Caki2 (cell line): ENCODE results near the gene CWF19L2. TPM values are rescaled to one million over a fixed set of nuclear protein-coding genes. Genes with fewer than 3 reads are reported as not detected.
"Not testable (repeated sequence)": the region's sequence is repeated elsewhere in the genome, so short reads cannot be mapped to it uniquely, and the experiment has no call there.

Experiments
- DNase-seq: peaks from one replicate; pipeline ENCODE4 v3.0.0-alpha.2; 2015; ENCODE audit warnings: low read depth
- in situ Hi-C: cut with HindIII; loops from 2 replicates; pipeline ENCODE4 v1.10.0; 2016; ENCODE audit warnings: low sequenced_read_pairs, low pct_unique_long_range_greater_than_20kb, mixed read lengths
- total RNA-seq: library from RNA; depleted of rRNA; stranded (reverse); fragments of >200 nt; shearing (Covaris generic); gene quantifications from 2 replicates; pipeline ENCODE4 v1.2.3, GENCODE V29; 2014; ENCODE audit warnings: low replicate concordance; rRNA removed

CWF19L2 gene
- 5.0 and 5.9 TPM in 2 replicates for total RNA-seq

DNA sequence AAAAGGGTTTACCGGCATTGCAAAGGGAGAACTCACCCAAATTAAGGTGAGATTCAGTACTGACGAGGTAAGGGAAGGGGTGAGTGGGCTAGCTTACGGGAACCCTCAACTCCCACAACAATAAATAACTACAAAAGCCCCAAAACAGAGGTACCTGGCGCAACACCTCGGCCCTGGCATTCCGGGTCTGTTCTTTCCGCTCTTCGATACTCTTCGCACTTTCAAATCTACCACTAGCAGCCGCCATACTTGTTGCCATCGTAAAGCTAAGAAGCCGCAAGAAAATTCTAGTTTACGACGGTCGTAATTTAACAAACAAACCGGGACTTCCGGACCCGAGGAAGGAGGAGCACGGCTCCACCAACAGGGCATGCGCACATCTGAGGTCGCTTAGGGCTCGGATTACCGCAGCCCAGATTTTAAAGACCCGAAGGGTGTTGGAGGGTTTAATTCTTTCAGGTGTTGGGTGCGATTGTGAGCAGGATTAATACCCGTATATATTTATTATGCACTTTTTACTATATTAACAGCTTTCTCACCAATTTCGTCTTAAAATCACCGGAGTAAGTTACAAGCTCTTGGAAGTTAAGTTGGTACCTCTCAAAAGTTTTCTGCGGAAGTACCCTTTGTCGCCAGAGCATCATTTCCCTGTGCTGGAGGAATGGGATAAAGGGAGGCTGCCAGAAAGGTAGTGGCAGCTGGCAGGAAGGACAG lies at the start of gene CWF19L2:
Gene CWF19L2 (minus strand): TSS at position 268 of the 714 bp plus-strand sequence. CDS start 9 bp downstream, at position 259.
- peak; percentile 83 for DNase-seq
- in situ Hi-C loops, result no loop called here

DNA sequence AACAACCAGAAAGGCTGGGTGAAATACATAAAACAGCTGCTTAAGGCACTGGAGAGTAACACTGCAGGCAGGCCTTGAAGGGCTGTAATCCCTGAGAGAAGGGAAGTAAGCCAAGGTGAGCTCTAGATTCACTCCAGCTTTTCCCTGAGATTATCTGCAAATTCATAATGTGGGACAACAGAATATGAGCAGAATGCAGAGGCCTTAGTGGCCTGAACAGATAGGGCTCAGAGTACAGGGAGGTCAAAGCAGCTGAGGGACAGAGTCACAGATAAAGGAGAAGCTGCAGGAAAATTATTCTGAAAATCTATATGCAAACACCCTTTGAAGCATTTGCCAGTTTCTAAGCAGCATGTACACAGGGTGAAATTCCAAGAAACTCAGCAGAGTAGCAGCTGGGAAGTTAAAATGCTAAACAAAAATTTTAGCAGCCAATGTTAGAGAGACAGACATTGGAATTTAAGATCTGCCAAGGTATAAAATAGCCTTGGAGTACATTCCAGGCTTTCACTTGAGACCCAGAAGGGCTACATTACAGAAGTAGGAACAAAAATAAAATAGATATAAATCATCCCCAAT lies 48.1 kb upstream of the CWF19L2 start:
- no peak for DNase-seq
- in situ Hi-C loops, result no loop called here

DNA sequence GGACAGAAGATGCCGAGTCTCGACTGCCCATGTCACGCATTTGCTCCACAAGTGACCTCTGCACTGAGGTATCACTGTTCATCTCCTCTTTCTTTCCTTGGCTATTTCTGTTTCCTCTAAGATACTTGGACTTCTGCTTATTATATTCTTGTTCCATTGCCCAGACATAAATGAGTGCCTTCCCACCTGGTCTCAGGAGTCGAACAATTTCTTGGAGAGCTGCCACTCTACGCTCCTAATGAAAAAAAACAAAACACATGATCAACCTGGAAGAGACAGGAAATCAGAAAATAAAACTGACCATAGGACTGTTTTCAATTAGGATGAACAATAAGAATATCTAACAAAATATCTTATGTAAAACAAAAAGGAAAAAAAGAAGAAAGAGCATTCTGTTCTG lies 47.4 kb upstream of the CWF19L2 start:
- in situ Hi-C loops, result no loop called here
- DNase-seq, result no peak

DNA sequence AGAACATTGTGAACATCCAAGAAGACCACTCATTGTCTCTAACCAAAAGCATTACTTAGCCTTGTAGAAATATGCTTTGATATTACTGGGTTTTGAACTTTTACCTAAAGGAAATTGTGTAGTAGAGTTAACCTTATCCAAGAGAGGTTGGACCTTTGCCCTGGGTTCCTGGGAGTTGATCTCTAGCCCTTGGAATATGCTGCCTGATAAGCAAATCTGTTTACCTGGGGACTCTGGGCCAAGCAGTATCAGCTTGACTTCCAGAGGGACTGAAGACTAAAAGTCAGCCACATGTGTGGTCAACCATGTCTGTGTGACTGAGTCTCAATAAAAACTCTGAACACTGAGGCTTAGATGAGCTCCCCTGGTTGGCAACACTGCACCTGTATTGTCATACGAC lies 44.1 kb upstream of the CWF19L2 start:
- DNase-seq, result no peak
- in situ Hi-C loops, result no loop called here

DNA sequence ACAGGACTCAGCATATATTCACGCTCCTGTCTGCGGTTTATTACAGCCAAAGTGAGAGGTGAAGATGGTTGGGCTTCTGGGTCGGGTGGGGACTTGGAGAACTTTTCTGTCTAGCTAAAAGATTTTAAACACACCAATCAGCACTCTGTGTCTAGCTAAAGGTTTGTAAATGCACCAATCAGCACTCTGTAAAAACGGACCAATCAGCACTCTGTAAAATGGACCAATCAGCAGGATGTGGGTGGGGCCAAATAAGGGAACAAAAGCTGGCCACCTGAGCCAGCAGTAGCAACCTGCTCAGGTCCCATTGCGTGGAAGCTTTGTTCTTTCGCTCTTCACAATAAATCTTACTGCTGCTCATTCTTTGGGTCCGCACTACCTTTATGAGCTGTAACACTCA lies 39.7 kb upstream of the CWF19L2 start:
- DNase-seq, in situ Hi-C loops: not testable (repeated sequence)

DNA sequence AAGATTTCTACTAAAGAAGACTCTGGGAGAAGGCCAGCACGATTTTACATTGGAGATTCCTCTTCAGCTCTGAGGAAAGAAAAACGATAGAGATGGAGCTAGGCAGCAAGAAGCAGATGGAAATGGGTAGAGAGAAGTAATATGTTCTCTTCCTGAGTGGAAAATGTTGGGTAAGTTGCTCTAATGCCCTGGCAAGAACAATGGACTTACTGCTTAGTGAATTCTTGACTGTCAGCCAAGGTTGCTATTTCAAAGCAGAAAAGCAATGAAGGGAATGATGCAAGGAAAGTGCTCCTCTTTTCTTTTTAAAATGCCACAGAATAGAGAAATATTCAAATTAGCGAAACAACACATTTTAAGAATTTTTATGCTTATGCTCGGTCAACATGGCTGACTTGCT lies 38.4 kb upstream of the CWF19L2 start:
- no peak for DNase-seq
- in situ Hi-C loops, result no loop called here

DNA sequence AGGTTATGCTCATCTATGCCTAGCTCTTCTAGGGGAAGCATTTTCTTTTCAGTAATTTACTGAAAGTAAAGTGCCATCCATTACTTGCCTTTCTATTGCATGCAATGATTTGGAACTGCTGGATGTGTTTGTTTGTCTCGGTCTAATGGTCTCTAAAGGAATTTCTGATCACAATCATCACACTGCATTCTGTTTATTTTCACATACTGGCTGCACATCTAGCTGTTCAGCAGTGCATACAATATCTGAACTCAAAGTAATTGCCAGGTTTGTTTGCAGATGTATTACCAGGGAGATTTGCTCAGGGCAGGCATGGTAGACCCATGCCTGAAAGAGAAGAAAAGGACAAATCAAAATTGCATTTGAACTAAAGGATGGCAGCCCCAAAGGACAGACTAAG lies 36.4 kb upstream of the CWF19L2 start:
- DNase-seq, result peak; percentile 74
- in situ Hi-C loops, result no loop called here

DNA sequence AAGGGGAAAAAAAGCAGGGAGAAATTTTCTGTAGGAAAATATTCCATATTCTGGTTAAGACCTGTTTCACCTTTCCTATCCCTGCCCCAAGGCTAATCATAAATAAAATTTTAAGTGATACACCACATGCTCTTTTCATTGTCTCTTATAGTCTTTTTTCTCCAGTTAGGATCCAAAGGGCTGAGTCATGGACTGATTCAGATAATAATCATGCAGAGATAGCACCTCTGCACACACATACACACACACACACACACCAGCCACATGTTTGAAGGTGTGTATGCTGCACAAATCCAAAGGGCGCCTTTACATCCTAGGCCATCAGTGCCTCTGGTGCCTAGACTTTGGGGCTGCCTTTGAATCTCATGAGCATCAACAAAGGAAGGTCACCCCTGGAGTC lies 35.5 kb upstream of the CWF19L2 start:
- in situ Hi-C loops, result no loop called here
- DNase-seq, result peak; percentile 82

DNA sequence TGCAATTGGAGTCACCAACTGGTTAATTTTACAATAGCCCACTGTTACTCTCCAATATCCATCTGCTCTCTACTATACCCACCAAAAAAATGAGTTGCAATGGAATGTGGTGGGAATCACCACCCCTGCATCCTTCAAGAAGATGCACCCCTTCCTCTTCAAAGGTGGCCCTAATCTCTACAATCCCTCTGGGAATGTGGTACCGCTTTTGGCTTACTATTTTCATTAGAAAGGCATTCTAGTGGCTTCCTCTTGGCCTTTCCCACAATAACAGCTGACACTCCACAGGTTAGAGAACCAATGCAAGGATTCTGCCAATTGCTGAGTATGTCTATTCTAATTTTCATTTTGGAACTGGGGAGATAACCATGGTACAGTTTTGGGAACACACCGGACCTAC lies 33.2 kb upstream of the CWF19L2 start:
- in situ Hi-C loops, result no loop called here
- DNase-seq, result no peak

DNA sequence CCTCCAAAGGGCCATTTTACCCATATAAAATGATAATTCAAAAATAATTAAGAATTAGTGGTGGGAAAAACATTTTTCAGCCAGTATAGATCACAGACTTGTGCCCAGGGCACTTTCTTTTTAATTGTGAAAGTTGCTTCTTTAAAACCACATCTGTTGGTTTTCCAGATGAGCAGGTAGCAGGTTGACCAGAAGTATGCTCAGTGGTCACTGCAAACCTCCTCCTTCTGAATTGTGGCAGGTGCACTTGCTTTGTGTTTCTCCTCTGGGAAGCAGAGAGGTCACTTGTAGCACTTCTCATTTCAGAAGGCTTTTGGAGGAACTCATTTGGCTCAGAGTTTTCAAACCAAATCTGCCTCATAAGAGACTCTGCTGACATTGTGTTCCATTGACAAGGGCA lies 24.6 kb upstream of the CWF19L2 start:
- DNase-seq, result no peak

DNA sequence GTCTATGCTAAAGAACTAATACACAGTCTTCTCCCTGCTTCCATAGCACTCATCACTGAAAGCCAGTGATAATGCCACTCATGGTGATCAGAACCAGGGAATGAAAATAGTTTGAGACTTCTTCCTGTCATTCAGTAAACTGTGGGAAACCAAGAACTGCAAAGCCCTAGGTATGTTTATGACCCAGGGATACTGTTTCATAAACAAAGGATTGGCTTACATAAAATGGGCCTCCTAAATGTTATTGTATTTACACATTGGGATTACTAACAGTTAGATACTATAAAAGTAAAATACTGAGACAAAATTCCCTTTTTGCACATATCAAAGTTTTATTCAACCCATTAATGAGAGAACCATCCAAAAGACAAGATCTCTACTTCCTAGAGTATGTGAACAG lies 21.3 kb upstream of the CWF19L2 start:
- in situ Hi-C loops, result no loop called here
- no peak for DNase-seq

More for the DNA sequence above, 24.6 kb upstream of the CWF19L2 start:
- in situ Hi-C loops, result no loop called here

DNA sequence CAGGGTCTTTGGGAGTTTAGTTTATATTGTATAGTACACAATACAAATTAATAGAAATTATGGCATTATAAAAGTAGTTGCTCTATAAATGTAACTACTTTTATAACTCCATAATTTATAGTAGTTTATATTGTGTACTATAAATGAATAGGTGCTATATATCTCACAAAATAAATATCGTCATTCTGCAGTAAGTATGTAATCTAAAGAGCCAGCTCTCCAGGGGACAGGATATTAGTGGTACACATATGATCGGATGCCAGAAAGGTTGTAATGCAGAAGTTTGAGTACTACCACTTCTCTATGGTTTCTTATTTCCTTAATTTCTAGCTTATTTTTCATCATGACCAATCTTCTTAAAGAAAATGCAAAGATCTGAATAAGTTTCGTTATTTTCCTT lies 20.2 kb upstream of the CWF19L2 start:
- in situ Hi-C loops, result no loop called here
- DNase-seq, result no peak

DNA sequence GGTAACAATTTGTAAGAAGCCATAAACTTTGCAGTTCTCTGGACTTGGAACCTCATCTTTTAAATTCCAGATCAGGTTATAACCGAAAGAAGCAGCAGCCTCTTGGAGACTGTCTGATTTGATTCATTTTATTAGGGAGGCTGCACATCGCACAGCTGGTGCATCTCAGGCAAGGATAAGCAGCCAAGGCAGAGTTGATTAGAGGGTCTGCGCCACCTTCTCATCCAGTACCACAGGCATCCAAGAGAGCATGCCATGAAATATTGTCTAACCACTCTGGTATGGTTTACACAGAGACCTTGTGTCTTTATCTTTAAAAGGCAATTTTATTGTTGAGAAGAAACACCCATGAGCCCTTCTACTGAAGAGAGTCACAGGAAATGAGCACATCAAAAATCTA lies 16.2 kb upstream of the CWF19L2 start:
- in situ Hi-C loops, result no loop called here
- DNase-seq, result no peak

DNA sequence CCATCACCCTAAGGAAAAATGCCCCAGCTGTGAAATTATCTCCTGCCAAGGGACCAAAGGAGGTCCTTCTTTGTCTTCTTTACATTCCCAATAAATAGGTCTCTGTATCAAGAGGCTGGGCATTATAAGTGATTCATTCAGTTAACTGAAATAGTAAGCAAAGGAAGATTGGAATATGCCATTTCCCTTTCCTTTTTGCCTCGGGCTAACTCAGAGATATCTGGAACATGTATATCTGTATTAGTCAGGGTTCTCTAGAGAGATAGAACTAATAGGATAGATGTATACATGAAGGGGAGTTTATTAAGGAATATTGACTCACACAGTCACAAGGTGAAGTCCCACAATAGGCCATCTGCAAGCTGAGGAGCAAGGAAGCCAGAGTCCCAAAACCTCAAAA lies 15.3 kb upstream of the CWF19L2 start:
- in situ Hi-C loops, result no loop called here
- no peak for DNase-seq

DNA sequence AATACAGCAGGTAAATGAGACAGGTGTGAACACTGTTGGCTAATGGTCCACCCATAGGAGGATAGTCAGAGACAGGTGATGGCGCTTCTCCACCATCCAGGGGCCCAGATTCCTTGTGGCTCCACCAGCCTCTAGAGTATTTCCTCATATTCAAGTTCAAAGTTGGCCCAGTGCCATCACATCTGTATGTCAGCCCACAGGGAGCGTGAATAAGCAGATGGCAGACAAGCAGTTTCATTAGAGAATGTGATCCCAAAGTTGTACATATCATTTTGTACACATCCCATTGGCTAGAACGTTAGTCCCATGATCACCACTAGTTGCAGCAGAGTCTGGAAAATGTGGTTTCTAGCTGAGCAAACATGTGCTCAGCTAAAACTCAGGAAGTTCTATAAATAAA lies 11.0 kb upstream of the CWF19L2 start:
- in situ Hi-C loops, result no loop called here

DNA sequence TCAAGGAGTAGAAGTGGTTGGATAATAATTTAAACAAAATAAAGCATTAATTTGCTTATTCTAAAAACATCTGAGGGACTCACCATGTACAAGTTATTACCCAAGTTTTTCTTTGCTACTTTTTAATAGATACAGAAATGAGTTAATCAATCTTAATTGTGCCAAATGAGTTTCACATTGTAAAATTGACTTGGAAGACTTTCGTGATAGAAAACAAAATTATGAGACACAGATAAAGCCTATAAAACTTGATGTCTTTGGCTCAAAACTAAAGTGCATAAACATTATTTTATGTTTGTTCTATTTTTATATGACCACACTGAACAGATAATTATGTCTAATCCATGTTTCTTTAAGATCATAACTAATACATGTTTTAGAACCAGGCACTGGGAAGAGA lies 10.1 kb upstream of the CWF19L2 start:
- DNase-seq, result no peak
- in situ Hi-C loops, result no loop called here

More for the DNA sequence above, 11.0 kb upstream of the CWF19L2 start:
- no peak for DNase-seq

DNA sequence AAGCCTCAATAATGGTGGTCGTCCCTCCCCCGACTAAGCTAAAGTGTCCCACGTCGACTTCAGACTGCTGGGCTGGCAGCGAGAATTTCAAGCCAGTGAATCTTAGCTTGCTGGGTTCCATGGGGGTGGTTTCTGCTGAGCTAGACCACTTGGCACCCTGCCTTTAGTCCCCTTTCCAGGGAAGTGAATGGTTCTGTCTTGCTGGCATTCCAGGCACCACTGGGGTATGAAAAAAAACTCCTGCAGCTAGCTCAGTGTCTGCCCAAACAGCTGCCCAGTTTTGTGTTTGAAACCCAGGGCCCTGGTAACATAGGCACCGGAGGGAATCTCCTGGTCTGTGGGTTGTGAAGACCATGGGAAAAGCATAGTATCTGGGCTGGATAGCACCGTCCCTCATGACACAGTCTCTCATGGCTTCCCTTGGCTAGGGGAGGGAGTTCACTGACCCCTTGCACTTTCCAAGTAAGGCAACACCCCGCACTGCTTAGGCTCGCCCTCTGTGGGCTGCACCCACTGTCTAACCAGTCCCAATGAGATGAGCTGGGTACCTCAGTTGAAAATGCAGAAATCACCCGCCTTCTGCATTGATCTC lies 8.7 kb upstream of the CWF19L2 start:
- DNase-seq, in situ Hi-C loops: not testable (repeated sequence)

DNA sequence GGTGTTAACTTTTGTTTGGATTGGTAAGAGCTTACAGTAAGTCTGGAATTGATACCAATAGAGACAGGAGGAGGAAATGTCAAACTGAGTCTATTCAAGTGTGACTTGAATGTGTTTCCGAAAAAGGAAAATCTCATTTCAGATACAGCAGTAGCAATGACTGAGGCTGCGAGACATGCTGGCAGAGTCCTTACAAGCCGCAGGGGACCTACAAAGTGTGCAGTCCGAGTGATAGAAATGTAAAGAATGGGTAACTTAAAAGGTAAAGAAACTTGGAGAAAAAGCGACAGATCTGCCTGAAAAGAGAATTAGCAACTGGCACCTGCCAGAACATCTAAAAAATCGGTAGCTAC lies 444 bp downstream of the CWF19L2 start:
- DNase-seq, result no peak
- in situ Hi-C loops, result no loop called here

DNA sequence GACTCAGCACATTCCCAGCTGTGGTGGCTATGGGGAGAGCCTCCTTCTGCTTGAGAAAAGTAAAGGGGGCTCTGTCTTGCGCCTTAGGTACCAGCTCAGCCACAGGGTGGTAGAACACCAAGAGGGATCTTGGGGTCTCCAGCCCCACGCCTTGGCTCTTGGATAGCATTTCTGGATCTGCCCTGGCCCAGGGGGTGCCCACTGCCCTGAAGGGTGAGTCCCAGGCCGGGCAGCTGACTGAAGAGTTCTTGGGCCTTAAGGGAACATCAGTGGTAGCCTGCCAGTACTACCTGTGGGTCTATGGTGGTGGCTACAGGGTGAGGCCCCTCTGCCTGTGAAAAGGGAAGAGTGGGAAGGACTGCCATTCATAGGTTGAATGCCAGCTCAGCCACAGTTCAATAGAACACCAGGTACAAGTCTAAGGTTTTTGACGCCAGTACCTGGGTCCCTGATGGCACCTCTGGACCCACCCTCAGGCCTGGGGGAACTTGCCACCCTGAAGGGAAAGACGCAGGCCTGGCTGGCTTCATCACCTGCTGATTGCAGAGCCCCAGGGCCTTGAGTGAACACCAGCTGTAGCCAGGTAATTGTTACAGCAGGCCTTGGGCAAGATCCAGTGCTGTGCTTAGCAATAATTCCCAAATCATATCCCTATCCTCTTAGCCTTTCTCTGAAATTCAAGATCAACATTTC lies 3.9 kb downstream of the CWF19L2 start:
- in situ Hi-C loops, result no loop called here
- no peak for DNase-seq
